Panc1 (cell line): Measurements from ENCODE around the gene LGALS12. TPM values are rescaled to one million over a fixed set of nuclear protein-coding genes. Genes with fewer than 3 reads are reported as not detected.
"Not testable (repeated sequence)": the region's sequence is repeated elsewhere in the genome, so short reads cannot be mapped to it uniquely, and the experiment has no call there.

Source experiments
- ATAC-seq: fragments of 200-7000 bp; cut with Tn5 transposase; 2 replicates; pipeline ENCODE4 v1.9.1; 2020; ENCODE audit warnings: mild to moderate bottlenecking, moderate library complexity
- BruUV-seq: library from RNA; stranded (reverse); fragments of 400-500 nt; replicated peaks from 2 replicates; lab custom pipeline; 2021; lab: Mats Ljungman, UMichigan
- CTCF ChIA-PET: fragments of 300-600 bp; sonication (Branson Sonifier 250); formaldehyde crosslinking; loops from one replicate; lab custom pipeline; 2022; ENCODE audit warnings: antibody characterized with exemption; lab: Charles Lee
- POLR2A ChIA-PET: fragments of 300-600 bp; sonication (Branson Sonifier 250); formaldehyde crosslinking; loops from one replicate; lab custom pipeline; 2022; ENCODE audit warnings: antibody characterized with exemption; lab: Charles Lee
- DNase-seq: peaks from one replicate; pipeline ENCODE4 v3.0.0-alpha.2; 2010; ENCODE audit warnings: low read depth, low spot score
- H3K27ac ChIP-seq: 2 replicates; pipeline ENCODE4 v1.5.1; 2011; ENCODE audit warnings: mild to moderate bottlenecking, low read length, inconsistent platforms
- H3K27me3 ChIP-seq: fragments of 200-500 bp; sonication (Bioruptor generic); 2 replicates; pipeline ENCODE4 v1.6.0; 2014; ENCODE audit warnings: low read length, inconsistent platforms; ENCODE audit not compliant: control insufficient read depth, insufficient read depth
- H3K36me3 ChIP-seq: fragments of 200-500 bp; sonication (Bioruptor generic); 2 replicates; pipeline ENCODE4 v1.5.1; 2014; ENCODE audit warnings: inconsistent platforms, mild to moderate bottlenecking, low read length, moderate library complexity; ENCODE audit not compliant: control insufficient read depth, insufficient read depth
- H3K4me1 ChIP-seq: 2 replicates; pipeline ENCODE4 v1.5.1; 2011; ENCODE audit warnings: inconsistent platforms, mild to moderate bottlenecking, low read length, moderate library complexity; ENCODE audit not compliant: control insufficient read depth, insufficient read depth
- H3K4me3 ChIP-seq, 2 experiments: 2 replicates each; pipeline ENCODE4 v1.5.1; 2011 to 2012; ENCODE audit warnings: low read depth in 2 of 2, low read length in 2 of 2, mild to moderate bottlenecking in 2 of 2, inconsistent platforms in 1 of 2, moderate library complexity in 1 of 2
- H3K9me3 ChIP-seq: fragments of 200-500 bp; sonication (Bioruptor generic); 2 replicates; pipeline ENCODE4 v1.5.1; 2014; ENCODE audit warnings: low read depth, mild to moderate bottlenecking, inconsistent platforms, low read length, moderate library complexity; ENCODE audit not compliant: control insufficient read depth, insufficient read depth
- CTCF ChIP-seq: fragments of 450-650 bp; IDR thresholded peaks from 2 replicates; pipeline ENCODE4 v1.5.1; 2017; ENCODE audit warnings: mild to moderate bottlenecking
- POLR2AphosphoS5 ChIP-seq: IDR thresholded peaks from 2 replicates; pipeline ENCODE4 v1.6.1; 2012; ENCODE audit warnings: mild to moderate bottlenecking, low read depth, low read length, moderate library complexity
- REST ChIP-seq, 2 experiments: IDR thresholded peaks; 2 replicates each; pipeline ENCODE4 v1.6.1; 2011 to 2012; ENCODE audit warnings: low read depth in 2 of 2, control low read depth in 1 of 2, low read length in 1 of 2, mild to moderate bottlenecking in 1 of 2, moderate library complexity in 1 of 2; ENCODE audit not compliant: insufficient read depth in 1 of 2
- SIN3A ChIP-seq: IDR thresholded peaks from 2 replicates; pipeline ENCODE4 v1.6.1; 2012; ENCODE audit warnings: low read depth, mild to moderate bottlenecking, low read length, moderate library complexity, borderline replicate concordance; ENCODE audit not compliant: insufficient read depth
- TCF7L2 ChIP-seq: IDR thresholded peaks from 2 replicates; pipeline ENCODE4 v1.6.1; 2011; ENCODE audit warnings: mild to moderate bottlenecking, low read depth, low read length, inconsistent platforms
- in situ Hi-C: cut with HindIII; loops from 2 replicates; pipeline ENCODE4 v1.10.0; 2016; ENCODE audit warnings: low sequenced_read_pairs, low pct_unique_long_range_greater_than_20kb
- intact Hi-C: fragments of 100-400 bp; cut with micrococcal nuclease; formaldehyde crosslinking; loops from one replicate; pipeline ENCODE4 v1.10.0; 2022; ENCODE audit not compliant: unreplicated experiment
- total RNA-seq: library from RNA; stranded (reverse); gene quantifications from one replicate; pipeline ENCODE4 v1.2.1, GENCODE V29; 2021; ENCODE audit not compliant: unreplicated experiment

Gene LGALS12
- total RNA-seq, 1 experiment from 2014 or later, result not detected

GRCh38 chr11:63550156-63550700, 44.3 kb downstream of the LGALS12 start:
- H3K4me1 ChIP-seq, H3K9me3 ChIP-seq, H3K27me3 ChIP-seq, POLR2A ChIA-PET, H3K36me3 ChIP-seq, ATAC-seq, intact Hi-C loops, H3K4me3 ChIP-seq, H3K27ac ChIP-seq, in situ Hi-C loops, BruUV-seq, DNase-seq: not testable (repeated sequence)
- CTCF ChIA-PET, result interaction anchor here (0.6 kb wide), 1 partner anchor 1078 kb away, joined by 4 read pairs; no protein-coding TSS in a partner anchor

GRCh38 chr11:63551091-63551888, 45.4 kb downstream of the LGALS12 start:
- ATAC-seq (no peak), DNase-seq (no peak)
- Histone ChIP-seq H3K36me3 (no peaks in the 10 kb centered on the region), H3K9me3 (no peaks in the 10 kb centered on the region), H3K4me1 (no peaks in the 10 kb centered on the region), H3K27ac (no peak overlapping the region), H3K27me3 (no peaks in the 10 kb centered on the region), H3K4me3 (no peak overlapping the region)
- no TSS peak for BruUV-seq
- TF ChIP-seq TCF7L2, result no peak
- no peak for TF ChIP-seq POLR2AphosphoS5
- TF ChIP-seq CTCF, result no peak
- TF ChIP-seq SIN3A, result no peak
- TF ChIP-seq REST (IDR thresholded peaks at IDR 0.05; ENCODE audit: insufficient read depth in 1 of 2, low read depth in 2 of 2, low read length in 1 of 2), result no peak
- ChIA-PET POLR2A (no interaction called here), CTCF (no interaction called here)
- intact Hi-C loops (no loop called here), in situ Hi-C loops (no loop called here)

- ATAC-seq (no peak), DNase-seq (no peak)
- POLR2A ChIA-PET, result no interaction called here
- no TSS peak for BruUV-seq
- intact Hi-C loops (no loop called here), in situ Hi-C loops (no loop called here)
- Histone ChIP-seq H3K9me3 (no peaks in the 10 kb centered on the region), H3K4me1 (no peaks in the 10 kb centered on the region), H3K36me3 (no peaks in the 10 kb centered on the region), H3K27ac (no peak overlapping the region), H3K4me3 (no peak overlapping the region), H3K27me3 (no peaks in the 10 kb centered on the region)
- TF ChIP-seq SIN3A (no peak), REST (IDR thresholded peaks at IDR 0.05; ENCODE audit: insufficient read depth in 1 of 2, low read depth in 2 of 2, low read length in 1 of 2) (no peak), POLR2AphosphoS5 (no peak), TCF7L2 (no peak), CTCF (no peak)
- CTCF ChIA-PET, result no interaction called here
Observed at GRCh38 chr11:63551889-63552266, 46.0 kb downstream of the LGALS12 start.
